NB4 (cell line): ENCODE measurements around the gene PMEPA1.

ENCODE experiments used
- MYC ChIP-seq: IDR thresholded peaks from 2 replicates; pipeline ENCODE4 v1.6.1; 2011; ENCODE audit warnings: low read depth, low read length
- POLR2A ChIP-seq: IDR thresholded peaks from 2 replicates; pipeline ENCODE4 v1.6.1; 2011; ENCODE audit warnings: mild to moderate bottlenecking; ENCODE audit not compliant: insufficient read length; ENCODE audit errors: extremely low read depth
- TF ChIP-seq, protein P1 (sequence below): IDR thresholded peaks from one replicate; pipeline ENCODE4 v1.5.1; 2012; ENCODE audit warnings: low read depth, low read length
- TF ChIP-seq, protein P2 (sequence below): IDR thresholded peaks from 2 replicates; pipeline ENCODE4 v1.6.1; 2011; ENCODE audit warnings: low read depth, low read length

DNA sequence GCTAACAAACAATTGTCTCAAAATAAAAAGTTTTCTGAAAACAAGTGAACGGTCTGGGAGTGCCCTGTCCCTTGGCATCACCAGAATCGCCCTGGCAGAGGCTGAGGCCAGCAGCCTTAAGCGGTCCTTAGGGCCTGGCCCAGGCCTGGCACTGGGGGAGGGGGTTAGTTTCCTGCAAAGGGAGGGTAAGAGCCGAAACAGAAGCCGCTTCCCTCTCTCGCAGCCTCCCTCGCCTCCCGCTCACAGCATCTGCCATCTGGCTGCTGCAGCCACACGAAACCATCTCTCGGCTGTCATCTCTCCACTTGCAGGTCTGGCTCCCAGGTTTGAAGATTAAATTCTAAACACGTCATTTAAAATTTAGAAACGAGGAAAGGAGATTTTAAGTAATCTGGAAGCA is 31.5 kb downstream of the PMEPA1 start:
- TF ChIP-seq, protein P1, sequence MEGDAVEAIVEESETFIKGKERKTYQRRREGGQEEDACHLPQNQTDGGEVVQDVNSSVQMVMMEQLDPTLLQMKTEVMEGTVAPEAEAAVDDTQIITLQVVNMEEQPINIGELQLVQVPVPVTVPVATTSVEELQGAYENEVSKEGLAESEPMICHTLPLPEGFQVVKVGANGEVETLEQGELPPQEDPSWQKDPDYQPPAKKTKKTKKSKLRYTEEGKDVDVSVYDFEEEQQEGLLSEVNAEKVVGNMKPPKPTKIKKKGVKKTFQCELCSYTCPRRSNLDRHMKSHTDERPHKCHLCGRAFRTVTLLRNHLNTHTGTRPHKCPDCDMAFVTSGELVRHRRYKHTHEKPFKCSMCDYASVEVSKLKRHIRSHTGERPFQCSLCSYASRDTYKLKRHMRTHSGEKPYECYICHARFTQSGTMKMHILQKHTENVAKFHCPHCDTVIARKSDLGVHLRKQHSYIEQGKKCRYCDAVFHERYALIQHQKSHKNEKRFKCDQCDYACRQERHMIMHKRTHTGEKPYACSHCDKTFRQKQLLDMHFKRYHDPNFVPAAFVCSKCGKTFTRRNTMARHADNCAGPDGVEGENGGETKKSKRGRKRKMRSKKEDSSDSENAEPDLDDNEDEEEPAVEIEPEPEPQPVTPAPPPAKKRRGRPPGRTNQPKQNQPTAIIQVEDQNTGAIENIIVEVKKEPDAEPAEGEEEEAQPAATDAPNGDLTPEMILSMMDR: no peak
- TF ChIP-seq POLR2A (no peak), MYC (no peak)
- TF ChIP-seq, protein P2, sequence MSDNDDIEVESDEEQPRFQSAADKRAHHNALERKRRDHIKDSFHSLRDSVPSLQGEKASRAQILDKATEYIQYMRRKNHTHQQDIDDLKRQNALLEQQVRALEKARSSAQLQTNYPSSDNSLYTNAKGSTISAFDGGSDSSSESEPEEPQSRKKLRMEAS: no peak
